Stimulated activated CD4-positive, alpha-beta T cell treated with anti-CD3 and anti-CD28 coated beads, Interleukin-4, amount 100 ng/mL, for 1 hour (primary cell): ENCODE data around the gene CETP.
A peak's percentile ranks its signal among the peaks of the same experiment; 100 is the strongest.
"Not testable (repeated sequence)": the region's sequence is repeated elsewhere in the genome, so short reads cannot be mapped to it uniquely, and the experiment has no call there.

Experiments used
- DNase-seq: peaks from one replicate; pipeline ENCODE4 v3.0.0-alpha.2; 2020

Gene CETP

GRCh38 chr16:57000271-57001025 lies 38.7 kb downstream of the CETP start:
- no peak for DNase-seq

- no peak for DNase-seq
Observed at GRCh38 chr16:57001026-57001679, 39.4 kb downstream of the CETP start.

- DNase-seq: no peak
Observed at GRCh38 chr16:57003439-57004386, 42.0 kb downstream of the CETP start.

GRCh38 chr16:57004387-57005250 lies 42.9 kb downstream of the CETP start:
- no peak for DNase-seq

- not testable (repeated sequence) for DNase-seq
Observed at GRCh38 chr16:57005597-57005996, 43.8 kb downstream of the CETP start.

GRCh38 chr16:57007050-57007449 lies 45.3 kb downstream of the CETP start:
- DNase-seq: no peak

- DNase-seq: no peak
Observed at GRCh38 chr16:57007530-57007929, 45.8 kb downstream of the CETP start.

GRCh38 chr16:57008440-57008839 lies 46.7 kb downstream of the CETP start:
- no peak for DNase-seq

GRCh38 chr16:57009643-57010170 lies 48.0 kb downstream of the CETP start:
- no peak for DNase-seq

GRCh38 chr16:57012353-57012752 lies 50.6 kb downstream of the CETP start:
- no peak for DNase-seq

- DNase-seq: no peak
Observed at GRCh38 chr16:57013229-57013628, 51.5 kb downstream of the CETP start.

- no peak for DNase-seq
Observed at GRCh38 chr16:57013902-57014301, 52.2 kb downstream of the CETP start.

- no peak for DNase-seq
Observed at GRCh38 chr16:57016301-57016700, 54.6 kb downstream of the CETP start.

GRCh38 chr16:57016831-57017230 lies 55.1 kb downstream of the CETP start:
- DNase-seq: no peak

- DNase-seq: no peak
Observed at GRCh38 chr16:57017251-57017650, 55.5 kb downstream of the CETP start.

- DNase-seq: no peak
Observed at GRCh38 chr16:57019746-57020145, 58.0 kb downstream of the CETP start.

GRCh38 chr16:57020651-57021050 lies 58.9 kb downstream of the CETP start:
- no peak for DNase-seq

- DNase-seq: no peak
Observed at GRCh38 chr16:57021757-57022156, 60.0 kb downstream of the CETP start.

GRCh38 chr16:57022445-57022844 lies 60.7 kb downstream of the CETP start:
- no peak for DNase-seq

GRCh38 chr16:57023541-57024249 lies 61.9 kb downstream of the CETP start:
- DNase-seq: peak; percentile 79

GRCh38 chr16:57024894-57025680 lies 63.3 kb downstream of the CETP start:
- no peak for DNase-seq
